ENCODE data around the gene WDPCP. TPM values are rescaled to one million over a fixed set of nuclear protein-coding genes. Genes with fewer than 3 reads are reported as not detected.
"Not testable (repeated sequence)": the region's sequence is repeated elsewhere in the genome, so short reads cannot be mapped to it uniquely, and the experiment has no call there.

The WDPCP gene
- polyA plus RNA-seq, 1 of the 3 experiments (the other 2 are of a cell fraction) = 3.1 TPM

DNA sequence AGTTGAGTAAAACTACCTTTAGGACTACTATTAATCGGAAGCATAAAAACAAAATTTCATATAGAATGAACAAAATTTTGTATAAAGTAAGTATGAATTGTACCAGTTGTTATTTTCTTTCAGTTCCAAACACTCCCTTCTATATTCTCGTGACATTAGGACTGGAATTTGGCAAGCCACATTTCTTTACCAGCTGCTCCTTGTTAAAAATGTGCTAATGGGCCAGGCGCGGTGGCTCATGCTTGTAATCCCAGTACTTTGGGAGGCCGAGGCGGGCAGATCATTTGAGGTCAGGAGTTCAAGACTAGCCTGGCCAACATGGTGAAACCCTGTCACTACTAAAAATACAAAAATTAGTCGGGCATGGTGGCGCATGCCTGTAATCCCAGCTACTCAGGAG lies 20.6 kb upstream of the WDPCP start:
- DNase-seq; H3K27me3 ChIP-seq (ENCODE audit: insufficient read depth); POLR2A ChIA-PET; H3K27ac ChIP-seq (ENCODE audit: low read depth in 2 of 2, low read length in 1 of 2); H3K9ac ChIP-seq; H3K79me2 ChIP-seq (ENCODE audit: insufficient read depth); H3K4me3 ChIP-seq (ENCODE audit: low read depth in 2 of 2, low read length in 1 of 2); H3K4me1 ChIP-seq (ENCODE audit: control insufficient read depth in 1 of 2, insufficient read depth in 2 of 2, low read depth in 1 of 2, low read length in 1 of 2); H3K9me2 ChIP-seq; CTCF ChIA-PET; H3K9me3 ChIP-seq; H4K20me1 ChIP-seq (ENCODE audit: insufficient read depth); H2AFZ ChIP-seq (ENCODE audit: low read depth); H3K4me2 ChIP-seq; H3F3A ChIP-seq (replicated peaks; ENCODE audit: insufficient read depth): not testable (repeated sequence)
- H3K36me3 ChIP-seq (replicated peaks in 1 of 2; ENCODE audit: control insufficient read depth in 1 of 2, insufficient read depth in 2 of 2, low read length in 1 of 2) = peaks cover 27 to 32% of the 10 kb centered on the region in 2 experiments
- 87% methylated on average over 8 of the region's 8 CpGs for WGBS (ENCODE audit: low lambda C conversion rate)

GRCh38 chr2:63604666-63605065 lies 16.4 kb upstream of the WDPCP start:
- Histone ChIP-seq H3K4me3 (ENCODE audit: low read depth in 2 of 2, low read length in 1 of 2) (no peak overlapping the region), H2AFZ (ENCODE audit: low read depth) (no peak overlapping the region), H4K20me1 (ENCODE audit: insufficient read depth) (no peaks in the 10 kb centered on the region), H3K27me3 (ENCODE audit: insufficient read depth) (no peaks in the 10 kb centered on the region), H3F3A (replicated peaks; ENCODE audit: insufficient read depth) (peaks cover 5% of the 10 kb centered on the region), H3K9me2 (no peaks in the 10 kb centered on the region), H3K27ac (ENCODE audit: low read depth in 2 of 2, low read length in 1 of 2) (no peak overlapping the region), H3K4me1 (ENCODE audit: control insufficient read depth in 1 of 2, insufficient read depth in 2 of 2, low read depth in 1 of 2, low read length in 1 of 2) (no peaks in the 10 kb centered on the region; a peak in 1 of 4 replicates), H3K79me2 (ENCODE audit: insufficient read depth) (no peaks in the 10 kb centered on the region), H3K9me3 (no peaks in the 10 kb centered on the region), H3K9ac (no peak overlapping the region), H3K4me2 (no peak overlapping the region), H3K36me3 (replicated peaks in 1 of 2; ENCODE audit: control insufficient read depth in 1 of 2, insufficient read depth in 2 of 2, low read length in 1 of 2) (peaks cover 49 to 61% of the 10 kb centered on the region in 2 experiments)
- no peak for TF ChIP-seq CHD2 (IDR thresholded peaks at IDR 0.05; ENCODE audit: low read length, partially characterized antibody)
- TF ChIP-seq SMC3 (IDR thresholded peaks at IDR 0.05; ENCODE audit: low read depth, low read length) = no peak
- TF ChIP-seq MEF2A (IDR thresholded peaks at IDR 0.05; ENCODE audit: borderline replicate concordance, low read depth) = no peak
- TF ChIP-seq RFX5 (IDR thresholded peaks at IDR 0.05; ENCODE audit: low read length) = no peak
- TF ChIP-seq, protein P1, sequence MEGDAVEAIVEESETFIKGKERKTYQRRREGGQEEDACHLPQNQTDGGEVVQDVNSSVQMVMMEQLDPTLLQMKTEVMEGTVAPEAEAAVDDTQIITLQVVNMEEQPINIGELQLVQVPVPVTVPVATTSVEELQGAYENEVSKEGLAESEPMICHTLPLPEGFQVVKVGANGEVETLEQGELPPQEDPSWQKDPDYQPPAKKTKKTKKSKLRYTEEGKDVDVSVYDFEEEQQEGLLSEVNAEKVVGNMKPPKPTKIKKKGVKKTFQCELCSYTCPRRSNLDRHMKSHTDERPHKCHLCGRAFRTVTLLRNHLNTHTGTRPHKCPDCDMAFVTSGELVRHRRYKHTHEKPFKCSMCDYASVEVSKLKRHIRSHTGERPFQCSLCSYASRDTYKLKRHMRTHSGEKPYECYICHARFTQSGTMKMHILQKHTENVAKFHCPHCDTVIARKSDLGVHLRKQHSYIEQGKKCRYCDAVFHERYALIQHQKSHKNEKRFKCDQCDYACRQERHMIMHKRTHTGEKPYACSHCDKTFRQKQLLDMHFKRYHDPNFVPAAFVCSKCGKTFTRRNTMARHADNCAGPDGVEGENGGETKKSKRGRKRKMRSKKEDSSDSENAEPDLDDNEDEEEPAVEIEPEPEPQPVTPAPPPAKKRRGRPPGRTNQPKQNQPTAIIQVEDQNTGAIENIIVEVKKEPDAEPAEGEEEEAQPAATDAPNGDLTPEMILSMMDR (IDR thresholded peaks at IDR 0.05) = no peak
- no peak for TF ChIP-seq EP300 (IDR thresholded peaks at IDR 0.05; ENCODE audit: borderline replicate concordance in 1 of 2, low read depth in 1 of 2, low read length in 1 of 2)
- TF ChIP-seq GABPA (IDR thresholded peaks at IDR 0.05; ENCODE audit: low read depth) = no peak
- TF ChIP-seq TAF1 (IDR thresholded peaks at IDR 0.05; ENCODE audit: borderline replicate concordance, low read depth, low read length) = no peak
- no peak for TF ChIP-seq MXI1 (IDR thresholded peaks at IDR 0.05; ENCODE audit: low read depth, low read length)
- TF ChIP-seq YY1 (IDR thresholded peaks at IDR 0.05; ENCODE audit: low read depth) = no peak
- TF ChIP-seq TEAD4 (IDR thresholded peaks at IDR 0.05; ENCODE audit: borderline replicate concordance, insufficient read depth) = no peak
- no peak for TF ChIP-seq FOSL2 (IDR thresholded peaks at IDR 0.05; ENCODE audit: borderline replicate concordance, low read depth)
- TF ChIP-seq, protein P2, sequence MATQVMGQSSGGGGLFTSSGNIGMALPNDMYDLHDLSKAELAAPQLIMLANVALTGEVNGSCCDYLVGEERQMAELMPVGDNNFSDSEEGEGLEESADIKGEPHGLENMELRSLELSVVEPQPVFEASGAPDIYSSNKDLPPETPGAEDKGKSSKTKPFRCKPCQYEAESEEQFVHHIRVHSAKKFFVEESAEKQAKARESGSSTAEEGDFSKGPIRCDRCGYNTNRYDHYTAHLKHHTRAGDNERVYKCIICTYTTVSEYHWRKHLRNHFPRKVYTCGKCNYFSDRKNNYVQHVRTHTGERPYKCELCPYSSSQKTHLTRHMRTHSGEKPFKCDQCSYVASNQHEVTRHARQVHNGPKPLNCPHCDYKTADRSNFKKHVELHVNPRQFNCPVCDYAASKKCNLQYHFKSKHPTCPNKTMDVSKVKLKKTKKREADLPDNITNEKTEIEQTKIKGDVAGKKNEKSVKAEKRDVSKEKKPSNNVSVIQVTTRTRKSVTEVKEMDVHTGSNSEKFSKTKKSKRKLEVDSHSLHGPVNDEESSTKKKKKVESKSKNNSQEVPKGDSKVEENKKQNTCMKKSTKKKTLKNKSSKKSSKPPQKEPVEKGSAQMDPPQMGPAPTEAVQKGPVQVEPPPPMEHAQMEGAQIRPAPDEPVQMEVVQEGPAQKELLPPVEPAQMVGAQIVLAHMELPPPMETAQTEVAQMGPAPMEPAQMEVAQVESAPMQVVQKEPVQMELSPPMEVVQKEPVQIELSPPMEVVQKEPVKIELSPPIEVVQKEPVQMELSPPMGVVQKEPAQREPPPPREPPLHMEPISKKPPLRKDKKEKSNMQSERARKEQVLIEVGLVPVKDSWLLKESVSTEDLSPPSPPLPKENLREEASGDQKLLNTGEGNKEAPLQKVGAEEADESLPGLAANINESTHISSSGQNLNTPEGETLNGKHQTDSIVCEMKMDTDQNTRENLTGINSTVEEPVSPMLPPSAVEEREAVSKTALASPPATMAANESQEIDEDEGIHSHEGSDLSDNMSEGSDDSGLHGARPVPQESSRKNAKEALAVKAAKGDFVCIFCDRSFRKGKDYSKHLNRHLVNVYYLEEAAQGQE (IDR thresholded peaks at IDR 0.05; ENCODE audit: low read depth, low read length) = no peak
- no peak for TF ChIP-seq RXRA (IDR thresholded peaks at IDR 0.05; ENCODE audit: borderline replicate concordance, low read depth)
- TF ChIP-seq, protein P3, sequence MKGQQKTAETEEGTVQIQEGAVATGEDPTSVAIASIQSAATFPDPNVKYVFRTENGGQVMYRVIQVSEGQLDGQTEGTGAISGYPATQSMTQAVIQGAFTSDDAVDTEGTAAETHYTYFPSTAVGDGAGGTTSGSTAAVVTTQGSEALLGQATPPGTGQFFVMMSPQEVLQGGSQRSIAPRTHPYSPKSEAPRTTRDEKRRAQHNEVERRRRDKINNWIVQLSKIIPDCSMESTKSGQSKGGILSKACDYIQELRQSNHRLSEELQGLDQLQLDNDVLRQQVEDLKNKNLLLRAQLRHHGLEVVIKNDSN (IDR thresholded peaks at IDR 0.05; ENCODE audit: borderline replicate concordance, low read depth) = no peak
- no peak for TF ChIP-seq GATA2 (CRISPR knock-in tag; IDR thresholded peaks at IDR 0.05)
- no peak for TF ChIP-seq NRF1 (IDR thresholded peaks at IDR 0.05; ENCODE audit: low read depth, low read length)
- no peak for TF ChIP-seq NFIC (IDR thresholded peaks at IDR 0.05; ENCODE audit: borderline replicate concordance)
- TF ChIP-seq EZH2phosphoT487 (IDR thresholded peaks at IDR 0.05; ENCODE audit: borderline replicate concordance, low read depth) = no peak
- TF ChIP-seq JUND (IDR thresholded peaks at IDR 0.05) = no peak
- ChIA-PET CTCF (no interaction called here), POLR2A (no interaction called here)
- 98% methylated on average over 4 of the region's 4 CpGs for WGBS (ENCODE audit: low lambda C conversion rate)
- no peak for DNase-seq
